GM19193 (cell line): ENCODE measurements around the gene RBBP6.

Experiments used
- POLR2A ChIP-seq: IDR thresholded peaks from 4 replicates; pipeline ENCODE4 v1.6.1; 2011; ENCODE audit not compliant: insufficient read depth, insufficient read length; ENCODE audit errors: extremely low read depth

RBBP6 gene

DNA sequence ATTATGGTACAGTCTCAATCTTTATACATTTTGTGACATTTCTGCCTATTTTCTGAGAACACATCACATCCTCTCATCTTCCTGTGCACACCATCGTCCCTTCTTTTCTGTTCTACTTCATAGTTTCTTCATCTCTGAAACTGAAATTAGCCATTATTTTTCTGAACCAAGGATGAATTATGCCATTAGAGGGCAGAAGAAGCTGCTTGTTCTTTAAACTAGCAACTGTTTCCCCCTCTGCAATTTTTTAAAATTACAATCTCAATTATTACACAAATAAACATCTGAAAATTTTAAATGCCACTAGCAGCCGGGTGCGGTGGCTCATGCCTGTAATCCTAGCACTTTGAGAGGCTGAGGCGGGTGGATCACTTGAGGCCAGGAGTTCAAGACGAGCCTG is 41.3 kb downstream of the RBBP6 start:
- TF ChIP-seq POLR2A, result no peak

DNA sequence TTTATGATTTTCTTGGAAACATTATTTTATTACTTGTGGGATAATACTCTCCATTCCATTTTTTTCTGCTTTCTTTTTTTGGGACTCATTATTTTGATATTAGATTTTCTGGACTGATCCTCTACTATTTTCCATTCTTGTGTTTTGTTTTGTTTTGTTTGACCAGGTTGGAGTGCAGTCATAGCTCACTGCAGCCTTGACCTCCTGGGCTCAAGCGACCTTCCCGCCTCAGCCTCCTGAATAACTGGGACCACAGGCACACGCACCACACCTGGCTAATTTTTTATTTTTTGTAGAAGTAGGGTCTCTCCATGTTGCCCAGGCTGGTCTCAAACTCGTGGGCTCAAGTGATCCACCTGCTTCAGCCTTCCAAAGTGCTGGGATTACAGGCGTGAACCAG is 44.1 kb downstream of the RBBP6 start:
- TF ChIP-seq POLR2A, result no peak

DNA sequence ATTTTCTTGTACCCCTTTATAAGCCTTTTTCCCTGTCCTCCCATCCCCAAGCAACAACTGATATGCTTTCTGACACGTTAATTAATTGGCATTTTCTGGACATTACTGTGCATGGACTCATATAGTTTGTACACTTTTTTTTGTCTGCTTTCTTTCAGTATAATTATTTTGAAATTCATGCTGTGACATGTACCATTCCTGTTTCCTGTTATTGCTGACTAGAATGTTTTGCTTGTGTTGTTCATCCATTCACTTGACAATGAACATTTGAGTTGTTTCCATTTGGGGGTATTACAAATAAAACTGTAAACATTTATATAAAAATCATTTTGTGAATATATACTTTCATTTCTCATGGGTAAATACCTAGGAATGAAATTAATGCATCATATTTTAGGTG is 50.6 kb downstream of the RBBP6 start:
- TF ChIP-seq POLR2A, result no peak

DNA sequence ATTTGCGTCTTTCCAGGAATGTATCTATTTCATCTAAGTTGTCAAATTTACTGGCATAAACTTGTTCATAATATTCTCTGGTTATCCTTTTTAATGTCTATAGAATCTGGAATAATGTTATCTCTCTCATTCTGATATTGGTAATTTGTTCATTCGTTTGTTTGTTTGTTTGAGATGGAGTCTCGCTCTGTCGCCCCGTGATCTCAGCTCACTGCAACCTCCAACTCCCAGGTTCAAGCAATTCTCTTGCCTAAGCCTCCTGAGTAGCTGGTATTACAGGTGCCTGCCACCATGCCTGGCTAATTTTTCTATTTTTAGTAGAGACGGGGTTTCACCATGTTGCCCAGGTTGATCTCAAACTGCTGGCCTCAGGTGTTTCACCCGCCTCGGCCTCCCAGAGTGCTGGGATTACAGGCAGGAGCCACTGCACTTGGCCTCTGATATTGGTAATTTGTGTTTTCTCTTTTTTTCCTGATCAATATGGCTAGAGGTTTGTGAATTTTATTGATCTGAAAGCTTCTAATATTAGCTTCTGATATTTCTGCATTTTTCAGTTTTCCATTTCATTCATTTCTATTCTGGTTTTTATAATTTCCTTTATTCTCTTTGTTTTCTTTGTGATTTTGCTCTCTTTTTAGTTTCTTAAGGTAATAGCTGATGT is 59.5 kb downstream of the RBBP6 start:
- no peak for TF ChIP-seq POLR2A

DNA sequence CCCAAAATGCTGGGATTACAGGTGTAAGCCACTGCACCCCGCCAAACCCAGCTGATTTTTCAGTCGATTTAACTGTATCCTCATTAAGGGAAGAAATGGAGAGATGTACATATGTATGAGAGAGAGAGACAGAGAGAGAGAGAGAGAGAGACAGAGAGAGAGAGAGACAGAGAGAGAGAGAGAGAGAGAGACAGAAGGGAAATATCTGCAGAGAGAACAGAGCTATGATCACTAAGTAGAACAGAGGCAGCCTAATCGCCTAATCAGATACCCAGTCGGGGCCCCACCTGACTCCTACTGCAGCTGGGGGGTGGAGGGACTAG is 70.0 kb downstream of the RBBP6 start:
- no peak for TF ChIP-seq POLR2A

DNA sequence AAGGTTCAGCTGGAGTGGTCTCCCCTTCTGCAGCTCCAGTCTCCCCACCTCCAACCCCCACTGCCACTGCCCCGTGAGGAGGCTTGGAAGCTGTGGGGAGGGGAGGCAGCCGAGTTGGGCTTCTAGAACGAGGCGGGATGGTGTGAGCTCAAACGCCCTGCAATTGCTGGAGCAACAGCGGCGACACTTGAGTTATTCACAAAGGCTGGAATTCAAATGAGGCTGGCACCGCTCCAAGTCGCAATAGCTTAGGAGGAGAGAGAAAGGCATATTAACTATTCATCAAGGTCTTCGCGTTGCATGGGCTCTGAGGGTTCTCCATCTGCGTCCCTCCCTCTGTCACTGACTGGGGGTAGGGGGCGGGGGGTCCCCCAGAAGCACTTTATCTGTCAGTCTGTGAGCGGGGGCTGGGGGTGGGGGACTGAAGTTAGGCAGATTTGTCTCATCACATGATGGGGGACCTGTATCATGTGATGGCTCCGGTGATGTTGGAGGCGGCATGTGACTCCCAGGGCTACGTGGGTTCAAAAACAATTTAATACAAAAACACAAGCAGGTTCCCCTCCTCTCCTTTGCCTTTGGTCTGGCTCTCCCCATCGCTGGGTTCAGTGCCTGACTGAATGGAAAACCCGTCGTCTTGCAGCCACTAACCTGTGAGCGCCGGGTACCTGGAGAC is 70.5 kb downstream of the RBBP6 start:
- TF ChIP-seq POLR2A, result no peak

DNA sequence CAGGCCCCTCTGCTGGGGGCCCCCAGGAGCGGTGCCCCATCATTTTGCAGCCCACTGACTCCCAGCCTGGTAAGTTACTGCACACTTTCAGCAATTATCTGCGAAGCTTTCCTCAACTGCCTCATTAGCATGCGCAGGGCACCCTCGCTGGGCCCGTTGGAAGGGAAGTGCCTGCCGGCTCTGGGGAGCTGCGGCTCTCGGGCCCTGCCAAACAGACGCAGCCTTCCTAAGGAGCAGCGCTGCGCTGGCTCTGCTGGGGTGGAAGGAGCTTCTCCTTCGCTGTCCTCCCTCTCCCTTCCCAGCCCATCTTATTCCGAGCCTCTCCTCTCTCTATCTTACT is 71.0 kb downstream of the RBBP6 start:
- no peak for TF ChIP-seq POLR2A

DNA sequence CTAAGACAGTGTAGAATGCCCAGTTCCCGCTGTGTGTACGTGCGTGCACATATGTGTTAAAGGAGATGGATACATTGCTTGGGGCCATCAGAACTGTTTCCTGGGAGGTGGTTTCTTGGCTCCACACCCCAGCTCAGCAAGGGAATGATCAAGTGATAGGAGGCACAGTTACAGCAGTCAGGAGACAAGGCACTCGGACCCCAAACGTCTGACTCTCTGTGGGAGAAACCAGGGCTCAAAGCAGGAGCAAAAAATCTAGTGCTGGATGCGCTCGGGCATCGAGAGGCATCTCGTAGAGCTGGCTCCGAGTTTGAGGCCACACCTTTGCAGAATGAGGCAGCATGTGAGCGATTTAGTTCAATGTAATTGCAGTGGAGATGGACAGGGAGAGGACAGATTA is 71.9 kb downstream of the RBBP6 start:
- TF ChIP-seq POLR2A, result no peak

DNA sequence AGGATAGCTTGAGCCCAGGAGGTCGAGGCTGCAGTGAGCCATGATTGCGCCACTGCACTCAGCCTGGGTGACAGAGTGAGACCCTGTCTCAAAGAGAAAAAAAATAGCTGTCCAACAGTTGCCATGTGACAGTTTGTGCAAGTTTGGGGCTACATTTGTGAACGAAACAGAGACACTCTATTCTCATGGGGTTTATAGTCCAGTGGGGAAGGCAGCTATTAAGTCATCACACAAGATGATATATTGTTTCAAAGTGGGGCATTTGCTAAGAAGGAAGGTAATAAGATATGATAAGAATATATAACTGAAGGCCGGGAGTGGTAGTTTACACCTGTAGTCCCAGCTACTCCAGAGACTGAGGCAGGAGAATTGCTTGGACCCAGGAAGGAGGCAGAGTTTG is 73.3 kb downstream of the RBBP6 start:
- TF ChIP-seq POLR2A, result no peak

DNA sequence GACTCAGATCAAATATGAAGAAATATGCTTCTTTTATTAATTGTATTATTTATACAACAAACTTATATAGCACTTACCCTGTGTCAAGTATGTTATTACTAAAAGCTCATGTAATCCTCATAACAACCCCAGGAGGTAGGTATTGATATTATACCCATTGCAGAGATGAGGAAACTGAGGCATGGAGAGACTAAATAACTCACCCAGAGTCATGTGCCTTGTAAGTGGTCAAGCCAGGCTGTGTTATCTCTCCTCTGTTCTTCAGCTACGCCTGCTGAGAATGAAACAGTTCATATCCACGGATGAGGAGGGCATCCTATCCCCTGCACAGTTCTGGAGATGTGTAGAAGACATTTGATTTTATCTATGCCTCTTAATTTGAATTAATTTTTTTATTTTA is 78.1 kb downstream of the RBBP6 start:
- TF ChIP-seq POLR2A, result no peak
